ENCODE measurements around the gene FLT3. TPM values are rescaled to one million over a fixed set of nuclear protein-coding genes. Genes with fewer than 3 reads are reported as not detected.

Gene FLT3
- total RNA-seq, 2 experiments from 2014 or later: 0.39 to 0.55 TPM

DNA sequence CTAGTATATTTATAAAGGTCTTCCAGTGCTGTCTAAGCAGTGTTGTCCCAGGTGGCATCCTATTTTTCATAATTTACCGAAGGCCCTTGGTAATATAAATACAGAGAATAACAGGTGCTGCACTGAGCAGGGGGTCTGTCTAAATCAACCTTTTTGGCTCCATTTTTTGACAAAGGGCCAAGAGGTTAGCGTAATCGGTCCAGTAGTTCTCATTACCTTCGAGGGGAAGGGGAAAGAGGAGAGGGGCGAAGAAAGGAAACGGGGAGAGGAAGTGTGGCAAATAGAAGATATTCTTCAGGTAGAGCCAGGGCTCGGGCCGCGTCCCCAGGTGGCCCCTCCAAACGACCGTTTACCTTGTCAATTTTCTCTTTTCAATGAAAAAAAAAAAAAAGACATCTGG is 37.2 kb upstream of the FLT3 start:
- no peak for ATAC-seq (ENCODE audit: poor library complexity)
- H3K36me3 ChIP-seq (ENCODE audit: insufficient read depth, low read length): no peaks in the 10 kb centered on the region
- Mint-ChIP-seq H3K27me3 (no peaks in the 10 kb centered on the region), H3K36me3 (ENCODE audit: low read depth) (peaks cover 22% of the 10 kb centered on the region), H3K4me1 (ENCODE audit: low read depth) (peaks cover 47% of the 10 kb centered on the region), H3K27ac (peak overlapping the region; percentile 99), H3K9me3 (no peaks in the 10 kb centered on the region), H3K4me3 (peak overlapping the region; percentile 95)
- POLR2A ChIA-PET: interaction anchor here (0.6 to 2.1 kb wide), 10 partner anchors 8 to 843 kb away, joined by 3 to 6 read pairs (median 3); partner anchors contain the start of gene SLC46A3
- intact Hi-C loops (cut with DNase I, micrococcal nuclease): loop anchor here (5.0 to 10.0 kb wide), 7 partner anchors 40 to 885 kb away; partner anchors contain the start of genes POMP (in 2 of the 2), GTF3A (in 1 of the 2), RASL11A (in 1 of the 2) and RPL21 (in 1 of the 2)
- TF ChIP-seq, protein P1, sequence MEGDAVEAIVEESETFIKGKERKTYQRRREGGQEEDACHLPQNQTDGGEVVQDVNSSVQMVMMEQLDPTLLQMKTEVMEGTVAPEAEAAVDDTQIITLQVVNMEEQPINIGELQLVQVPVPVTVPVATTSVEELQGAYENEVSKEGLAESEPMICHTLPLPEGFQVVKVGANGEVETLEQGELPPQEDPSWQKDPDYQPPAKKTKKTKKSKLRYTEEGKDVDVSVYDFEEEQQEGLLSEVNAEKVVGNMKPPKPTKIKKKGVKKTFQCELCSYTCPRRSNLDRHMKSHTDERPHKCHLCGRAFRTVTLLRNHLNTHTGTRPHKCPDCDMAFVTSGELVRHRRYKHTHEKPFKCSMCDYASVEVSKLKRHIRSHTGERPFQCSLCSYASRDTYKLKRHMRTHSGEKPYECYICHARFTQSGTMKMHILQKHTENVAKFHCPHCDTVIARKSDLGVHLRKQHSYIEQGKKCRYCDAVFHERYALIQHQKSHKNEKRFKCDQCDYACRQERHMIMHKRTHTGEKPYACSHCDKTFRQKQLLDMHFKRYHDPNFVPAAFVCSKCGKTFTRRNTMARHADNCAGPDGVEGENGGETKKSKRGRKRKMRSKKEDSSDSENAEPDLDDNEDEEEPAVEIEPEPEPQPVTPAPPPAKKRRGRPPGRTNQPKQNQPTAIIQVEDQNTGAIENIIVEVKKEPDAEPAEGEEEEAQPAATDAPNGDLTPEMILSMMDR (IDR thresholded peaks at IDR 0.05): no peak
- H3K4me1 ChIP-seq (ENCODE audit: insufficient read depth, low read length): peaks cover 34% of the 10 kb centered on the region
- DNase-seq: no peak
- no peaks in the 10 kb centered on the region for H3K9me3 ChIP-seq (ENCODE audit: control insufficient read depth in 1 of 2, insufficient read depth in 1 of 2, low read length in 2 of 2)
- peak overlapping the region; percentile 81 for H3K4me3 ChIP-seq (ENCODE audit: low read length)
- H3K27me3 ChIP-seq (ENCODE audit: control insufficient read depth in 1 of 2, insufficient read depth in 2 of 2, low read length in 2 of 2): no peaks in the 10 kb centered on the region
- H3K27ac ChIP-seq (ENCODE audit: low read depth in 1 of 2, low read length in 2 of 2): peak overlapping the region; percentile 93 to 99
- CTCF ChIA-PET: interaction anchor here (0.6 kb wide), 1 partner anchor 64 kb away, joined by 3 read pairs; no protein-coding TSS in a partner anchor

DNA sequence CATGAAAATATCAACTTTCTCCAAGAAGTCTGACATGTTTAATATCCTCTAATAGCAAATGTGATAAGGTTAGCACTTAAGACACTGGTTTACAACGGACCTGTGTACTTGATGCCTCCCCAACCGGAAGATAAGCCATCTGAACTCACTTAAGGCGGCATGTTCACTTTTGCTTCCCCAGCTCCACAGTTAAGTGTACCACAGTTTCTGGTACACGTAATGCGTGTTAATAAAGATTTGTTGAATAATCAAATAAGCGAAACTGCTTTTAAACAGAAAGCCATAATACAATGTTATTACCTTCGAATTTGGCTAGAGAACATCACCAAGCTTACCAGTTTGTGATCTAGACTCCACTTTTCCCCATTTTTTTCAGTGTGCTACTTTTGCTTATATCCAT is 36.5 kb upstream of the FLT3 start:
- intact Hi-C loops (cut with DNase I, micrococcal nuclease): loop anchor here (5.0 to 10.0 kb wide), 7 partner anchors 40 to 885 kb away; partner anchors contain the start of genes POMP (in 2 of the 2), GTF3A (in 1 of the 2), RASL11A (in 1 of the 2) and RPL21 (in 1 of the 2)
- Histone ChIP-seq H3K4me1 (ENCODE audit: insufficient read depth, low read length) (peaks cover 29% of the 10 kb centered on the region), H3K27ac (ENCODE audit: low read depth in 1 of 2, low read length in 2 of 2) (no peak overlapping the region), H3K27me3 (ENCODE audit: control insufficient read depth in 1 of 2, insufficient read depth in 2 of 2, low read length in 2 of 2) (no peaks in the 10 kb centered on the region), H3K4me3 (ENCODE audit: low read length) (peak overlapping the region; percentile 81), H3K36me3 (ENCODE audit: insufficient read depth, low read length) (no peaks in the 10 kb centered on the region), H3K9me3 (ENCODE audit: control insufficient read depth in 1 of 2, insufficient read depth in 1 of 2, low read length in 2 of 2) (no peaks in the 10 kb centered on the region)
- H3K27me3 Mint-ChIP-seq: no peaks in the 10 kb centered on the region
- H3K36me3 Mint-ChIP-seq (ENCODE audit: low read depth): peaks cover 22% of the 10 kb centered on the region
- peak overlapping the region; percentile 95 for H3K4me3 Mint-ChIP-seq
- ChIA-PET CTCF (interaction anchor here (0.8 kb wide), 1 partner anchor 25 kb away, joined by 3 read pairs; no protein-coding TSS in a partner anchor), POLR2A (interaction anchor here (1.1 to 2.1 kb wide), 2 partner anchors 39 to 582 kb away, joined by 3 to 6 read pairs; partner anchors contain the start of gene SLC46A3)
- DNase-seq (peak in 4 of 14 experiments; percentile 9 to 47 (median 41)), ATAC-seq (ENCODE audit: poor library complexity) (no peak)
- no peaks in the 10 kb centered on the region for H3K9me3 Mint-ChIP-seq
- peaks cover 40% of the 10 kb centered on the region for H3K4me1 Mint-ChIP-seq (ENCODE audit: low read depth)
- peak overlapping the region; percentile 99 for H3K27ac Mint-ChIP-seq
- TF ChIP-seq, protein P1 (IDR thresholded peaks at IDR 0.05): no peak

DNA sequence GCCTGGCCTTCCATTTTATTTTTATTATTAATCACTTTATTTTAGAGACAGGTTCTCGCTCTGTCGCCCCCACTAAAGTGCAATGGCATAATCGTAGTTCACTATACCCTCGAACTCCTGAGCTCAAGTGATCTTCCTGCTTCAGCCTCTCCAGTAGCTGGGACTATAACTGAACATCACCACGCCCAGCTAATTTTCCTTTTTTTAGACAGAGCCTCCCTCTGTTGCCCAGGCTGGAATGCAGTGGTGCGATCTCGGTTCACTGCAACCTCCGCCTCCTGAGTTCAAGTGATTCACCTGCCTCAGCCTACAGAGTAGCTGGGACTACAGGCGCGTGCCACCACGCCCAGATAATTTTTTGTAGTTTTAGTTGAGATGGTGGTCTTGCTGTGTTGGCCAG is 31.3 kb upstream of the FLT3 start:
- Histone ChIP-seq H3K36me3 (ENCODE audit: insufficient read depth, low read length) (no peaks in the 10 kb centered on the region), H3K4me1 (ENCODE audit: insufficient read depth, low read length) (no peaks in the 10 kb centered on the region), H3K27ac (ENCODE audit: low read depth in 1 of 2, low read length in 2 of 2) (no peak overlapping the region), H3K9me3 (ENCODE audit: control insufficient read depth in 1 of 2, insufficient read depth in 1 of 2, low read length in 2 of 2) (no peaks in the 10 kb centered on the region), H3K27me3 (ENCODE audit: control insufficient read depth in 1 of 2, insufficient read depth in 2 of 2, low read length in 2 of 2) (no peaks in the 10 kb centered on the region), H3K4me3 (ENCODE audit: low read length) (no peak overlapping the region)
- TF ChIP-seq, protein P1 (IDR thresholded peaks at IDR 0.05): no peak
- CTCF ChIA-PET: no interaction called here
- H3K4me3 Mint-ChIP-seq: no peak overlapping the region
- peaks cover 7% of the 10 kb centered on the region for H3K4me1 Mint-ChIP-seq (ENCODE audit: low read depth)
- no peaks in the 10 kb centered on the region for H3K27me3 Mint-ChIP-seq
- POLR2A ChIA-PET: no interaction called here
- DNase-seq (no peak), ATAC-seq (ENCODE audit: poor library complexity) (no peak)
- no peak overlapping the region for H3K27ac Mint-ChIP-seq
- intact Hi-C loops (cut with DNase I, micrococcal nuclease): loop anchor here (10.0 kb wide), 2 partner anchors 133 to 707 kb away; partner anchors contain the start of gene GTF3A (in 1 of the 2)
- H3K9me3 Mint-ChIP-seq: no peaks in the 10 kb centered on the region
- H3K36me3 Mint-ChIP-seq (ENCODE audit: low read depth): no peaks in the 10 kb centered on the region

All from CD4-positive, alpha-beta T cell (primary cell).